H7 (cell line): ENCODE data around the gene ABCB4. TPM values are rescaled to one million over a fixed set of nuclear protein-coding genes. Genes with fewer than 3 reads are reported as not detected.
"Not testable (repeated sequence)": the region's sequence is repeated elsewhere in the genome, so short reads cannot be mapped to it uniquely, and the experiment has no call there.

Experiments
- DNase-seq: peaks from one replicate; pipeline ENCODE4 v3.0.0; 2012
- H3K27me3 ChIP-seq: 2 replicates; pipeline ENCODE4 v1.6.0; 2011; ENCODE audit warnings: mild to moderate bottlenecking, low read length; ENCODE audit not compliant: control insufficient read depth, insufficient read depth
- H3K36me3 ChIP-seq: replicated peaks from 2 replicates; pipeline ENCODE4 v1.5.1; 2011; ENCODE audit warnings: low read length; ENCODE audit not compliant: control insufficient read depth, insufficient read depth
- H3K4me3 ChIP-seq: 2 replicates; pipeline ENCODE4 v1.5.1; 2011; ENCODE audit warnings: low read depth, mild to moderate bottlenecking, control low read depth, low read length, moderate library complexity; ENCODE audit not compliant: insufficient read depth
- total RNA-seq: library from RNA; depleted of rRNA; stranded (reverse); fragments of >200 nt; shearing (Covaris generic); gene quantifications from 2 replicates; pipeline ENCODE4 v1.2.3, GENCODE V29; 2014

The ABCB4 gene
- total RNA-seq, 1 experiment from 2014 or later, result 0.69 TPM

- no peak for DNase-seq
- Histone ChIP-seq H3K36me3 (no peaks in the 10 kb centered on the region), H3K27me3 (no peaks in the 10 kb centered on the region; the same call in 1 of the 2 replicates), H3K4me3 (no peak overlapping the region)
Measured at GRCh38 chr7:87463982-87464381, 11.5 kb downstream of the ABCB4 start.

GRCh38 chr7:87460444-87460843 is 15.0 kb downstream of the ABCB4 start:
- H3K4me3 ChIP-seq, H3K36me3 ChIP-seq, DNase-seq, H3K27me3 ChIP-seq: not testable (repeated sequence)

GRCh38 chr7:87459941-87460340 is 15.5 kb downstream of the ABCB4 start:
- no peaks in the 10 kb centered on the region; the same call in 1 of the 2 replicates for H3K27me3 ChIP-seq
- H3K4me3 ChIP-seq, result no peak overlapping the region
- no peak for DNase-seq
- H3K36me3 ChIP-seq, result no peaks in the 10 kb centered on the region

GRCh38 chr7:87458148-87458547 is 17.3 kb downstream of the ABCB4 start:
- Histone ChIP-seq H3K27me3 (no peaks in the 10 kb centered on the region), H3K4me3 (no peak overlapping the region), H3K36me3 (no peaks in the 10 kb centered on the region)
- DNase-seq, result no peak

GRCh38 chr7:87456247-87456646 is 19.2 kb downstream of the ABCB4 start:
- no peak for DNase-seq
- Histone ChIP-seq H3K27me3 (no peaks in the 10 kb centered on the region), H3K36me3 (no peaks in the 10 kb centered on the region), H3K4me3 (no peak overlapping the region)

GRCh38 chr7:87452279-87452678 is 23.2 kb downstream of the ABCB4 start:
- Histone ChIP-seq H3K4me3 (no peak overlapping the region), H3K27me3 (no peaks in the 10 kb centered on the region), H3K36me3 (no peaks in the 10 kb centered on the region)
- DNase-seq, result no peak

- Histone ChIP-seq H3K27me3 (no peaks in the 10 kb centered on the region), H3K4me3 (no peak overlapping the region), H3K36me3 (no peaks in the 10 kb centered on the region)
- no peak for DNase-seq
Measured at GRCh38 chr7:87451187-87451586, 24.3 kb downstream of the ABCB4 start.

GRCh38 chr7:87450706-87451105 is 24.8 kb downstream of the ABCB4 start:
- DNase-seq, result no peak
- Histone ChIP-seq H3K4me3 (no peak overlapping the region), H3K36me3 (no peaks in the 10 kb centered on the region), H3K27me3 (no peaks in the 10 kb centered on the region)

- no peaks in the 10 kb centered on the region for H3K27me3 ChIP-seq
- no peak overlapping the region for H3K4me3 ChIP-seq
- no peak for DNase-seq
- H3K36me3 ChIP-seq, result no peaks in the 10 kb centered on the region
Measured at GRCh38 chr7:87448388-87448787, 27.1 kb downstream of the ABCB4 start.

GRCh38 chr7:87447116-87447635 is 28.3 kb downstream of the ABCB4 start:
- no peak for DNase-seq
- Histone ChIP-seq H3K4me3 (no peak overlapping the region), H3K27me3 (no peaks in the 10 kb centered on the region), H3K36me3 (no peaks in the 10 kb centered on the region)

- no peak for DNase-seq
- Histone ChIP-seq H3K27me3 (no peaks in the 10 kb centered on the region), H3K4me3 (no peak overlapping the region), H3K36me3 (no peaks in the 10 kb centered on the region)
Measured at GRCh38 chr7:87445897-87446296, 29.6 kb downstream of the ABCB4 start.

- H3K4me3 ChIP-seq, result no peak overlapping the region
- H3K27me3 ChIP-seq, result no peaks in the 10 kb centered on the region
- DNase-seq, result no peak
- H3K36me3 ChIP-seq, result no peaks in the 10 kb centered on the region
Measured at GRCh38 chr7:87435546-87435945, 39.9 kb downstream of the ABCB4 start.

GRCh38 chr7:87432536-87432935 is 42.9 kb downstream of the ABCB4 start:
- no peak for DNase-seq
- H3K4me3 ChIP-seq, result no peak overlapping the region
- H3K27me3 ChIP-seq, result no peaks in the 10 kb centered on the region
- no peaks in the 10 kb centered on the region for H3K36me3 ChIP-seq

GRCh38 chr7:87427288-87427687 is 48.2 kb downstream of the ABCB4 start:
- Histone ChIP-seq H3K27me3 (no peaks in the 10 kb centered on the region), H3K4me3 (no peak overlapping the region), H3K36me3 (no peaks in the 10 kb centered on the region)
- DNase-seq, result no peak

GRCh38 chr7:87426160-87426559 is 49.3 kb downstream of the ABCB4 start:
- H3K27me3 ChIP-seq, result no peaks in the 10 kb centered on the region
- H3K4me3 ChIP-seq, result no peak overlapping the region
- DNase-seq, result no peak
- H3K36me3 ChIP-seq, result no peaks in the 10 kb centered on the region

- Histone ChIP-seq H3K36me3 (no peaks in the 10 kb centered on the region), H3K4me3 (no peak overlapping the region), H3K27me3 (no peaks in the 10 kb centered on the region)
- no peak for DNase-seq
Measured at GRCh38 chr7:87424075-87424474, 51.4 kb downstream of the ABCB4 start.
